GM23248 (cell line): ENCODE data around the gene TCF12.

ENCODE experiments used
- EZH2 ChIP-seq: fragments of 200-600 bp; sonication (generic); IDR thresholded peaks from 2 replicates; pipeline ENCODE4 v1.6.1; 2018; ENCODE audit warnings: antibody characterized with exemption, mild to moderate bottlenecking; ENCODE audit not compliant: insufficient read depth, poor library complexity, severe bottlenecking
- EZH2phosphoT487 ChIP-seq: fragments of 200-600 bp; sonication (generic); IDR thresholded peaks from 2 replicates; pipeline ENCODE4 v1.6.1; 2018; ENCODE audit warnings: antibody characterized with exemption, moderate library complexity, mild to moderate bottlenecking, low read depth; ENCODE audit not compliant: insufficient read depth

DNA sequence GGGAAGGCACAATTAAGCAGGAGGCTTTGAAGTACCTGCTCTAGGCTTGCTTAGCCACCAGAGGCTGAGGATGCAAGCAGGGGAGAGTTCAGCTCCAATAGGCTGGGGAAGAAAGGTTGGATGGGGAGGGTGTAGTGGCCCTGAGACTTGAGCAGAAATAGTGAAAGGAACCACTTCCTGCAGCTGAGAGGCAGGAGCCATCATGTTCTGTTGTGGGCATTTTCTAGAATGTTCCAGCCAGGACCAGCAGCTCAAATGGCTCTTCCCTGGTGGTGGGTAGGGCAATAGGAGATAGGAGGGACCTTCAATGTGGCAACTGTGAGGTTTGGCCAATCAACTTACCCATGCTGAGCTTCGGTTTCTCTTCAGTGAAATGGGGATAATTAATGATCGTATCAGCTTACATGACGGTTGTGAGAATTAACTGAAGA lies 378.7 kb downstream of the TCF12 start:
- TF ChIP-seq EZH2 (no peak), EZH2phosphoT487 (no peak)
